ENCODE data around the gene TDP1. TPM values are rescaled to one million over a fixed set of nuclear protein-coding genes. Genes with fewer than 3 reads are reported as not detected.

Gene TDP1
- total and polyA plus RNA-seq, 2 of the 13 experiments (the other 11 are each of a cell fraction or from before 2014, with no cell fraction given) = 16.4 to 31.2 TPM

DNA sequence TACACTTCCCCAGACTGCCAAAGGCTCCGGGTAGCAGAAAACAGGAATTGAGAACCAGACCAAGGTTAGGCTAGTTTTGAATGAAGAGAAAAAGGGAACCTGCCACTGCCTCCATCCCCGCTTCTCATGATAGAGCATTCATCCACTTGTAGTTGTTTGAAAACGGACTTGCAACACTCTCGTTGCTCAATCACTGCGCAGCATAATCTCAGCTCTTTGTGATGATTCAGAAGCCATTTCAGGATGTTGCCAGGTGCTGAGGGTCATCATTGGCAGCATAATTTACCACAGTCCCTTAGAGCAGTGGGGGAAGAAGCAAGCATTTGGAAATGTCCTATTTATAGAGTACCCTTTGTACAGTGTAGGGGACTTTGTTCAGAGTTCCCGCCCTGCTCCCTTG lies 131.7 kb downstream of the TDP1 start (continued):
- TF ChIP-seq, protein P1, sequence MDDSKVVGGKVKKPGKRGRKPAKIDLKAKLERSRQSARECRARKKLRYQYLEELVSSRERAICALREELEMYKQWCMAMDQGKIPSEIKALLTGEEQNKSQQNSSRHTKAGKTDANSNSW (CRISPR knock-in tag; IDR thresholded peaks at IDR 0.05; ENCODE audit: borderline replicate concordance) = no peak
- TF ChIP-seq, protein P2, sequence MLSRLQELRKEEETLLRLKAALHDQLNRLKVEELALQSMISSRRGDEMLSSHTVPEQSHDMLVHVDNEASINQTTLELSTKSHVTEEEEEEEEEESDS (CRISPR knock-in tag; IDR thresholded peaks at IDR 0.05; ENCODE audit: borderline replicate concordance) = no peak
- TF ChIP-seq HOXA3 (CRISPR knock-in tag; IDR thresholded peaks at IDR 0.05) = no peak
- TF ChIP-seq, protein P3, sequence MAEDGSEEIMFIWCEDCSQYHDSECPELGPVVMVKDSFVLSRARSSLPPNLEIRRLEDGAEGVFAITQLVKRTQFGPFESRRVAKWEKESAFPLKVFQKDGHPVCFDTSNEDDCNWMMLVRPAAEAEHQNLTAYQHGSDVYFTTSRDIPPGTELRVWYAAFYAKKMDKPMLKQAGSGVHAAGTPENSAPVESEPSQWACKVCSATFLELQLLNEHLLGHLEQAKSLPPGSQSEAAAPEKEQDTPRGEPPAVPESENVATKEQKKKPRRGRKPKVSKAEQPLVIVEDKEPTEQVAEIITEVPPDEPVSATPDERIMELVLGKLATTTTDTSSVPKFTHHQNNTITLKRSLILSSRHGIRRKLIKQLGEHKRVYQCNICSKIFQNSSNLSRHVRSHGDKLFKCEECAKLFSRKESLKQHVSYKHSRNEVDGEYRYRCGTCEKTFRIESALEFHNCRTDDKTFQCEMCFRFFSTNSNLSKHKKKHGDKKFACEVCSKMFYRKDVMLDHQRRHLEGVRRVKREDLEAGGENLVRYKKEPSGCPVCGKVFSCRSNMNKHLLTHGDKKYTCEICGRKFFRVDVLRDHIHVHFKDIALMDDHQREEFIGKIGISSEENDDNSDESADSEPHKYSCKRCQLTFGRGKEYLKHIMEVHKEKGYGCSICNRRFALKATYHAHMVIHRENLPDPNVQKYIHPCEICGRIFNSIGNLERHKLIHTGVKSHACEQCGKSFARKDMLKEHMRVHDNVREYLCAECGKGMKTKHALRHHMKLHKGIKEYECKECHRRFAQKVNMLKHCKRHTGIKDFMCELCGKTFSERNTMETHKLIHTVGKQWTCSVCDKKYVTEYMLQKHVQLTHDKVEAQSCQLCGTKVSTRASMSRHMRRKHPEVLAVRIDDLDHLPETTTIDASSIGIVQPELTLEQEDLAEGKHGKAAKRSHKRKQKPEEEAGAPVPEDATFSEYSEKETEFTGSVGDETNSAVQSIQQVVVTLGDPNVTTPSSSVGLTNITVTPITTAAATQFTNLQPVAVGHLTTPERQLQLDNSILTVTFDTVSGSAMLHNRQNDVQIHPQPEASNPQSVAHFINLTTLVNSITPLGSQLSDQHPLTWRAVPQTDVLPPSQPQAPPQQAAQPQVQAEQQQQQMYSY (CRISPR knock-in tag; IDR thresholded peaks at IDR 0.05) = no peak
- peak; percentile 58; the same call in 1 of the 2 replicates for TF ChIP-seq GATAD2A (CRISPR knock-in tag; IDR thresholded peaks at IDR 0.05)
- no peak for TF ChIP-seq POLR2AphosphoS2 (IDR thresholded peaks at IDR 0.05; ENCODE audit: low read depth, low read length)
- TF ChIP-seq HMG20B (CRISPR knock-in tag; conservative IDR thresholded peaks at IDR 0.05) = 0 out of 2 replicates have a peak, but pooled peaks have one; percentile 41
- TF ChIP-seq KAT7 (CRISPR knock-in tag; IDR thresholded peaks at IDR 0.05; ENCODE audit: borderline replicate concordance) = no peak
- TF ChIP-seq ZNF501 (CRISPR knock-in tag; IDR thresholded peaks at IDR 0.05) = no peak
- no peak for TF ChIP-seq ZFAT (CRISPR knock-in tag; conservative IDR thresholded peaks at IDR 0.05)
- no peak for TF ChIP-seq TRIM24 (CRISPR knock-in tag; IDR thresholded peaks at IDR 0.05)
- no peak for TF ChIP-seq SIN3A (IDR thresholded peaks at IDR 0.05; ENCODE audit: borderline replicate concordance, low read depth, low read length)
- TF ChIP-seq BCL3 (CRISPR knock-in tag; IDR thresholded peaks at IDR 0.05) = no peak
- TF ChIP-seq NR2F1 (CRISPR knock-in tag; IDR thresholded peaks at IDR 0.05) = peak in 1 of 2 experiments; percentile 23; a peak in 1 of 4 replicates
- TF ChIP-seq, protein P4, sequence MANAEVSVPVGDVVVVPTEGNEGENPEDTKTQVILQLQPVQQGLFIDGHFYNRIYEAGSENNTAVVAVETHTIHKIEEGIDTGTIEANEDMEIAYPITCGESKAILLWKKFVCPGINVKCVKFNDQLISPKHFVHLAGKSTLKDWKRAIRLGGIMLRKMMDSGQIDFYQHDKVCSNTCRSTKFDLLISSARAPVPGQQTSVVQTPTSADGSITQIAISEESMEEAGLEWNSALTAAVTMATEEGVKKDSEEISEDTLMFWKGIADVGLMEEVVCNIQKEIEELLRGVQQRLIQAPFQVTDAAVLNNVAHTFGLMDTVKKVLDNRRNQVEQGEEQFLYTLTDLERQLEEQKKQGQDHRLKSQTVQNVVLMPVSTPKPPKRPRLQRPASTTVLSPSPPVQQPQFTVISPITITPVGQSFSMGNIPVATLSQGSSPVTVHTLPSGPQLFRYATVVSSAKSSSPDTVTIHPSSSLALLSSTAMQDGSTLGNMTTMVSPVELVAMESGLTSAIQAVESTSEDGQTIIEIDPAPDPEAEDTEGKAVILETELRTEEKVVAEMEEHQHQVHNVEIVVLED (CRISPR knock-in tag; IDR thresholded peaks at IDR 0.05; ENCODE audit: borderline replicate concordance) = no peak
- TF ChIP-seq ZNF614 (CRISPR knock-in tag; IDR thresholded peaks at IDR 0.05; ENCODE audit: borderline replicate concordance) = peak; percentile 28; the same call in 1 of the 2 replicates
- TF ChIP-seq ZFP37 (CRISPR knock-in tag; IDR thresholded peaks at IDR 0.05; ENCODE audit: borderline replicate concordance) = no peak
- TF ChIP-seq ZNF7 (CRISPR knock-in tag; IDR thresholded peaks at IDR 0.05) = no peak
- no peak for TF ChIP-seq ZNF205 (CRISPR knock-in tag; IDR thresholded peaks at IDR 0.05)
- no peak for TF ChIP-seq ZNF678 (CRISPR knock-in tag; IDR thresholded peaks at IDR 0.05)
- TF ChIP-seq THAP11 (CRISPR knock-in tag; IDR thresholded peaks at IDR 0.05) = no peak
- TF ChIP-seq CCAR2 (optimal IDR thresholded peaks at IDR 0.05; ENCODE audit: low read depth, low read length) = no peak
- no peak for TF ChIP-seq KDM6A (CRISPR knock-in tag; IDR thresholded peaks at IDR 0.05; ENCODE audit: low read depth)
- no peak for TF ChIP-seq TARDBP (CRISPR knock-in tag; IDR thresholded peaks at IDR 0.05)
- TF ChIP-seq, protein P5, sequence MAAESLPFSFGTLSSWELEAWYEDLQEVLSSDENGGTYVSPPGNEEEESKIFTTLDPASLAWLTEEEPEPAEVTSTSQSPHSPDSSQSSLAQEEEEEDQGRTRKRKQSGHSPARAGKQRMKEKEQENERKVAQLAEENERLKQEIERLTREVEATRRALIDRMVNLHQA (CRISPR knock-in tag; IDR thresholded peaks at IDR 0.05) = no peak
- TF ChIP-seq PLRG1 (conservative IDR thresholded peaks at IDR 0.05) = no peak

Data from HepG2 (cell line).